ELF-1 (cell line): Measurements from ENCODE around the gene ANAPC2.

ENCODE experiments used
- DNase-seq: peaks from one replicate; pipeline ENCODE4 v3.0.0-alpha.2; 2016; ENCODE audit warnings: low read depth, low spot score

Gene ANAPC2

GRCh38 chr9:137192859-137193258, 4.5 kb upstream of the ANAPC2 start:
- DNase-seq, result no peak

- no peak for DNase-seq
Observed at GRCh38 chr9:137192448-137192780, 4.1 kb upstream of the ANAPC2 start.

DNA sequence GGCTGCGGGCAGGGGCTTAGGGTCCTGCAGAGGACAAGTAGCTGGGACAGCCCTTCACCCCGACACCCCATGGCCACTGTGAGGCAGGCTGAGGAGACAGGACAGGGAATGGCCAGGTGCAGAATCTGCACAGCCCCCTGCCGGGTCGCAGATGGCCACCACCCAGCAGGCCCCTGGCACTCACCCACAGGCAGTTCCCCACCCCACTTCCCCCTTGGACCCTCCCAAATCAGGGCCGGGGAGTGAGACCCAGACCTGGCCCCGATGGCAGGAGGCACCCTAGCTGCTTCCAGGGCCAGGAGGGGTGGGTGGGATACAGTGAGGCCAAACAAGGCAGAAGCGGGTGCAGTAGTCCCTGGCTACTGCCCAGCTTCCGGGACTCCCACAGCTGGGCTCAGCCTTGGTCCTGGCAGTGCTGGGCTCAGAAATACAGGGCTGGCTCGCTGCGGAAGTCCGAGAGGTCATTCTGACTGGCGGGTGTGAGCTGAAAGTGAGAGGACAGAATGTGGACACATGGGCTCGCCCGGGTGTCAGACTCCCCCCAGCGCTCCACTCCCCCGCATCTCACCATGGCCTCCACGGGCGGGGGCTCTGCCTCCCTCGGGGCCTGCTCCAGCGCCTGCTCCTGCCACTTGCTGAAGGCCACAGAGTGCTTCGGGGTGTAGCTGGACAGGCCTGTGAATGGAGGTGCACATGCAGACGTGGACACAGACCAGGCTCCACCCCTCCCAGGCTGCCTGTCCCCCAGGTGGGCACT, 3.5 kb upstream of the ANAPC2 start:
- DNase-seq, result no peak

DNA sequence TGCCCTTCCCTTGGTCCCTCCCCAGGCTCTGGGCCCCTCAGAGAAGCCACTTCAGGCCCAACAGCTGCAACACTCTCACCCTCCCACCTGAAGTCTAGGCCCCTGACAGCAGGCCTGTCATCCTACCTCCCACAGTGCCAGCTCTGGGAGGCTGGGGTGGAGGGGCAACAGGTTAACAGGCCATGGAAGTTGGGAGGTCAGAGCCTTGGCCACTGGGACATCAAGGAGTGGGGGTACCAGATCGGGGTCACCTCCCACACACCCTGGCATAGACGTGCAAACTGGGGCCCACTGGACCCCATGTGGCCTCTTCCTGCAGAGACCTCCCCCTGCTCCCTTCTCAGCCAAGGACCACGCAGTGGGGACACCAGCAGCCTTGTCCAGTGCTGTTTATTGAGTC, 2.9 kb upstream of the ANAPC2 start:
- no peak for DNase-seq

- DNase-seq, result no peak
Observed at GRCh38 chr9:137190315-137190856, 2.0 kb upstream of the ANAPC2 start.

DNA sequence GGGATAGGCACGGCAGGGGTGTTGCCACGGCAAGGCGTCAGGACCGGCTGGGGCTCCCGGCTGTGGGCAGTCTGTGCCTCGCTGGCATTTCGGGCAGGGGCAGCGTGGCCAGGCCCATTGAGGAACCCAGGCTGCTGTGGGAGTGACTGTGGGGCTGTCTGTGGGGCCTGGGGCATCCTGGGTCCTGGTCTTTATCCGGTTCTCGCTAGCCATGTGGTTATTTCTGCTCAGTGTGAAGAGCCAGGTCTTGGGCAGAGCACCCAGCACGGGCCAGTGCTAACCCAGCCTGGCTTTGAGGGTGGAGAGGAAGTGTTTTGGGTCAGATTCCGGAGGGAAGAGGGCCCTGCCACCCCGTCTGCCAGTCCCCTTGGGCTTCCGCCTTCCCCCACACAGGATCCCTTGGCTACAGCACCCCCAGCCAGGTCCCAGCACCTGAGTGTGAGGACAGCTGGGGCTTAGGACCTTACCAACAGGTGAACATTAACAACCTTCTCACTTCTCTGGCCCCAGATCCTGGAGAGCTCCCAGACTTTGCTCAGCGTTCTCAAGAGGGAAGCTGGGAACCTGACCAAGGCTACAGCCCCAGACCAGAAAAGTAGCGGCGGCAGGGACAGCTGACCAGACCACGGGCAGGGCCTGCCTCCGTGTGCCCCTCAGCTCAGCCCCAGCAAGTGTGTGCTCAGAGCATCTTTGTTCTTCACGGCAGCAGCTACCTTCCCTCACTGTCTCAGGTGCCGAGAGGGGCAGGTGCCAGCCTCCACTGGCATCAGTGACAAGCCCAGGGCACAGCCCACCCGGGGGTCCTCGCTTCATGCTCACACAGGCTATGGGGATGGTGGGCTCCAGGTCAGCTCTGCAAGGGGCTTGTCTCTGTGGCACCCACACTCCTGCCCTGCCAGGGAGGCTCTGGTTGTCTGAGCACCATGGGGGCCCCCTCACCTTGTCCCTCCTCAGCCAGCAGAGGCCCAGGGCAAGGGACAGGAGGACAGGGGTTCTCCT, 1.2 kb upstream of the ANAPC2 start:
- DNase-seq, result no peak

DNA sequence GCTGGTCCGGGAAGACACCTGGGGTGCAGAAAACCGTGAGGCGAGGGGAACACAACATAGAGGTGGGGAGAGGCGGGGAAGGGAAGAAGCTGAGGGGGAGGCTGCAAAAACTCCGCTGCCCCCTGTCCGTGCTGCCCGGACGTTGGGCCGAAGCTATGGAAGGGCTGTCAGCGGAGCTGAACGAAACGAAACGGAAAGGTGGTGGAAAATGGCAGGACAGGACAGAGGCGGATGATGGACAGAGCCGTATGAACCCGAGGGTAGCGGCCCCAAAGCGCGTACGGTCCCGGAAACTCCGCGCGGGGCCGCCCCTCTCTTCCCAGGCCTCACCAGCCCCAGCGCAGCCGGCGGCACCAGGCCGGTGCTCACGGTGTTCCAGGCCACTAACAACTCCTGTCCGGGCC, 272 bp downstream of the ANAPC2 start:
- DNase-seq, result no peak

- DNase-seq, result no peak
Observed at GRCh38 chr9:137187386-137187785, 974 bp downstream of the ANAPC2 start.

DNA sequence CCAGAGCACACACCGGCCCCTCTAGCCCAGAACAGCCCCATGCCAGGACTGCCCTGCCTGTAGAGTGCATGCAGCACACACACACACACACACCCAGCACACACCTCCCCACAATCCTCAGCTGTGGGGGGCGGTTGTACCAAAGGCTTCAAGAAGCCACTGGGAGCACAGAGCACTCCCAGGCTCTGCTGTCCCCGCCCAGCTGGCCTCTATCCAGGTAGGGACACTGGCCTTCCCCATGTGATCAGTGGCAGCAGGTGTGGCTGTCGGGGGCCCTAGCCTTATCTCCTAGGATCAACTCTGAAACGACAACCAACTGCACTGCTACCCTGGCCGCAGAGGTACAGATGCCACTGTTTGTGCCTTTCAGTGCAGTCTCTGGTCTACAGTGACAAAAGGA, 2.0 kb downstream of the ANAPC2 start:
- no peak for DNase-seq

DNA sequence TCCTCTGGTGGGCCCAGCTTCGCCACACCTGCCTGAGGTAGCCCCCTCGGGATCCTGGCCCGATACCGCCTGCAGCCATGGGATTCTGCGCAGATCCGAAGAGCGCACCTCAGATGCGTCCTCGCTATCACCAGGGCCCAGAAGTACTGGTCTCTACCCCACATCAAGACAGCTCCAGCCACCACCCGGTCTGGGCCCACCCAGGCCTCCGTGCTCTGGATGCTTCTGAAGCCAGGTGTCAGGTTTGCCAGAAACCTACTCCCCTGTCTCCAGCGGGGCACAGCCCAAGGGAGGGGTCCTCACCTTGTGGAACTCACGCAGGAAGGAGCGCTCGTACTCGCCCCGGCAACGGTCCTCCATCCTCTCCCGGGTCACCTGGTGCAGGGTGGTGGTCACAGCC, 2.4 kb downstream of the ANAPC2 start:
- no peak for DNase-seq

GRCh38 chr9:137184881-137185660, 3.3 kb downstream of the ANAPC2 start:
- no peak for DNase-seq

- no peak for DNase-seq
Observed at GRCh38 chr9:137183980-137184595, 4.3 kb downstream of the ANAPC2 start.

DNA sequence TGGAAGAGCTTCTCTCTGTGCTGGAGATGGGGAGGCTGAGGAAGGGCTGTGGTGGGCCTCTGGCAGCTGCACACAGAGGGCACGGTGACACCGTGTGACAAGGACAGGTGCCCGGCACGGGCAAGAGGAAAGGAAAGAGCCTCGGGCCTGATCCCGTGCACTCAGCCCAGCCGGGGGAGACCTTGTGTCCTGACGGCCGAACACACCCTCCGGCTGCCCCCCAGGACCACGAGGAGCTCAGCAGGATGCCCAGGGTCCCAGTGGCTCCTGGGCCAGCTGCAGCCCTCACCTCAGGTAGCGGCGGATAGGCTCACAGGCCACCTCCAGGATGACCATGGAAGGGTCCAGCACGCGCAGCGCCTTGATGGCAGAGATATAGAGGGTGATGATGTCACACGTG, 5.5 kb downstream of the ANAPC2 start:
- no peak for DNase-seq

DNA sequence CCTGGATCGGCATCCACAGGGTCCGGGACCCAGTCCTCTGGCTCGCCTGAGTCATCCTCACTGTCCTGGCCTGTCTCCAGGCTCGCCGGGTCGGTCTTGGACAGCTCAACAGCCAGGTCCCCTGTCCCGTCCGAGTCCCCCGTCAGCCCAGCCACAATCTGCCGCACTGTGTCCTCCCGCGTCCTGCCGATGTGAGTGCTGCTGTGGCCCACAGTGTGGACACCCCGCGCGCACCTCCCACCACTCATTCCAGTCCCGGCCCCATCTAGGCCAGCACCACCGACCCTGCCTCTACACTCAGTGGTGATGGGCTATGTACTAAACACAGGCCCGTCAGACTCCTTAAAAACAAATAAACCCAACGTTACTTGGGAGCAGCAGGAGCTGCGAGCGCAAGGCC, 6.7 kb downstream of the ANAPC2 start:
- no peak for DNase-seq

GRCh38 chr9:137180491-137180890, 7.9 kb downstream of the ANAPC2 start:
- no peak for DNase-seq

- no peak for DNase-seq
Observed at GRCh38 chr9:137179761-137180160, 8.6 kb downstream of the ANAPC2 start.

- DNase-seq, result no peak
Observed at GRCh38 chr9:137178939-137179630, 9.3 kb downstream of the ANAPC2 start.

DNA sequence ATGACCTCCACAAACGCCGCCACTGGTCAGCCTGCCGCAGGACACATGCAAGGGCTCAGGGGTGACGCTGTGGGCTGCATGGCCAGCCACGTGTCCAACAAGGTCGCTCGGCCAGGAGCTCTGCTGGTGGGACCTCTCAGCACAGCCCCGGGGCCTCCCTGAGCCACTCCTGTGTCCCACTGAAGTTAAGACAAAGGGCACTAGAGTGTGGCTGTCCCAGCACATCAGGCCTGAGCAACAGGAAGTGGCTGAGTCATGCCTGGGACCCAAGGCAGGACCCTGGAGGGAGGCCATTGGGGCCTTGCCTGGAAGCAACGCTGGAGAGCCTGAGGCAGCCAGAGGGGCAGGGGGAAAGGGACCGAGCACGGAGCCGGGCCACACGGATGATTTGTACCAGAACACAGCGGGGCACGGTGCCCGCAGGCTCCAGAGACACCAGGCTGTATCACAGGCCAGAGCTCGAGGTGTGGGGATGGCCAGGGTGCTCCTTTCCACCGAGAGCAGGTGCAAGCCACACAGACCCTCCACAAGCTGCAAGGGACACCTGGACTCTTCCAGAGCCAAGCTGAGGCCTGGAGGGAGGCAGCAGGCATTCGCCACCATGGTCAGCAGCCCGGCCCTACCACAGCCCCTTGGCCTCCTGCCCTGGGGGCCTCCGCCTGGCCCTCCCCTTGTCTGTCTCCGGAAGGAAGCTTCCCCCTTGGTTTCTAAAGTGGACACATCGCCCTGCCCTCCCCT, 10.0 kb downstream of the ANAPC2 start:
- DNase-seq, result no peak

- DNase-seq, result peak; percentile 63
Observed at GRCh38 chr9:137176302-137177182, 11.8 kb downstream of the ANAPC2 start.
